ENCODE measurements around the gene ALKBH7.

GRCh38 chr19:6324757-6325156, 47.8 kb upstream of the ALKBH7 start:
- TF ChIP-seq CTCF (IDR thresholded peaks at IDR 0.05) (no peak), POLR2A (IDR thresholded peaks at IDR 0.05) (no peak)
